Forelimb muscle (tissue), 1 donor: Measurements from ENCODE around the gene MYMK. TPM values are rescaled to one million over a fixed set of nuclear protein-coding genes. Genes with fewer than 3 reads are reported as not detected.

Experiments
- DNase-seq: peaks from one replicate; pipeline ENCODE4 v3.0.0-alpha.2; 2013; ENCODE audit warnings: low read depth
- polyA plus RNA-seq: library from polyadenylated mRNA; unstranded; fragments of 120-200 nt; gene quantifications from one replicate; pipeline ENCODE4 v1.2.1, GENCODE V29; 2013; ENCODE audit not compliant: insufficient read length

MYMK gene
- polyA plus RNA-seq, 1 donor = 58.2 TPM

- no peak for DNase-seq
These were observed 5.9 kb downstream of the MYMK start for GRCh38 chr9:133518706-133519449.

GRCh38 chr9:133518200-133518599 is 6.6 kb downstream of the MYMK start:
- no peak for DNase-seq

GRCh38 chr9:133517711-133518110 is 7.0 kb downstream of the MYMK start:
- no peak for DNase-seq

- DNase-seq = no peak
These were observed 7.8 kb downstream of the MYMK start for GRCh38 chr9:133516961-133517350.

GRCh38 chr9:133516256-133516960 is 8.4 kb downstream of the MYMK start:
- no peak for DNase-seq

GRCh38 chr9:133515615-133516255 is 9.0 kb downstream of the MYMK start:
- DNase-seq = no peak

GRCh38 chr9:133515240-133515610 is 9.5 kb downstream of the MYMK start:
- DNase-seq = no peak

GRCh38 chr9:133514460-133515239 is 10.1 kb downstream of the MYMK start:
- no peak for DNase-seq

- DNase-seq = no peak
These were observed 11.3 kb downstream of the MYMK start for GRCh38 chr9:133513214-133514100.

GRCh38 chr9:133512253-133513213 is 12.2 kb downstream of the MYMK start:
- no peak for DNase-seq

- DNase-seq = no peak
These were observed 13.2 kb downstream of the MYMK start for GRCh38 chr9:133511607-133512006.

GRCh38 chr9:133510926-133511505 is 13.7 kb downstream of the MYMK start:
- no peak for DNase-seq

- no peak for DNase-seq
These were observed 15.3 kb downstream of the MYMK start for GRCh38 chr9:133509179-133510083.

- DNase-seq = no peak
These were observed 16.7 kb downstream of the MYMK start for GRCh38 chr9:133508046-133508445.

- DNase-seq = no peak
These were observed 17.4 kb downstream of the MYMK start for GRCh38 chr9:133507246-133507965.

- no peak for DNase-seq
These were observed 18.1 kb downstream of the MYMK start for GRCh38 chr9:133506653-133507038.

- no peak for DNase-seq
These were observed 18.7 kb downstream of the MYMK start for GRCh38 chr9:133505901-133506652.
